ENCODE data around the gene BEST2. TPM values are rescaled to one million over a fixed set of nuclear protein-coding genes. Genes with fewer than 3 reads are reported as not detected.

The BEST2 gene
- total RNA-seq, 1 donor from 2014 or later = not detected

- DNase-seq (no peak), ATAC-seq (ENCODE audit: low read depth) (no peak)
- Mint-ChIP-seq H3K9me3 (no peaks in the 10 kb centered on the region), H3K4me1 (peaks cover 5% of the 10 kb centered on the region), H3K36me3 (ENCODE audit: low read depth) (peaks cover 12% of the 10 kb centered on the region), H3K4me3 (no peak overlapping the region), H3K27ac (no peak overlapping the region), H3K27me3 (peaks cover 26% of the 10 kb centered on the region)
- TF ChIP-seq CTCF (IDR thresholded peaks at IDR 0.05) = no peak
- ChIA-PET POLR2A (interaction anchor here (1.0 kb wide), 1 partner anchor 37 kb away, joined by 3 read pairs; no protein-coding TSS in a partner anchor), CTCF (interaction anchor here (2.1 kb wide), 1 partner anchor 11 kb away, joined by 4 read pairs; no protein-coding TSS in a partner anchor)
- intact Hi-C loops (cut with micrococcal nuclease) = no loop called here
These were observed 628 bp downstream of the BEST2 start for GRCh38 chr19:12752056-12752781.

- Mint-ChIP-seq H3K27ac (no peak overlapping the region), H3K27me3 (peaks cover 30% of the 10 kb centered on the region), H3K9me3 (no peaks in the 10 kb centered on the region), H3K4me3 (no peak overlapping the region), H3K4me1 (peaks cover 10% of the 10 kb centered on the region), H3K36me3 (ENCODE audit: low read depth) (no peaks in the 10 kb centered on the region)
- ATAC-seq (ENCODE audit: low read depth) = no peak
- TF ChIP-seq CTCF (IDR thresholded peaks at IDR 0.05) = no peak
- intact Hi-C loops (cut with micrococcal nuclease) = no loop called here
- ChIA-PET POLR2A (no interaction called here), CTCF (interaction anchor here (0.7 to 1.3 kb wide), 2 partner anchors 38 to 40 kb away, joined by 4 read pairs; no protein-coding TSS in a partner anchor)
- no peak for DNase-seq
These were observed 3.0 kb downstream of the BEST2 start for GRCh38 chr19:12754465-12755196.

GRCh38 chr19:12756150-12756883 is 4.7 kb downstream of the BEST2 start:
- Mint-ChIP-seq H3K36me3 (ENCODE audit: low read depth) (no peaks in the 10 kb centered on the region), H3K4me1 (peaks cover 10% of the 10 kb centered on the region), H3K27me3 (peaks cover 27% of the 10 kb centered on the region), H3K9me3 (no peaks in the 10 kb centered on the region), H3K4me3 (no peak overlapping the region), H3K27ac (no peak overlapping the region)
- CTCF ChIA-PET = interaction anchor here (0.9 to 1.0 kb wide), 2 partner anchors 22 to 29 kb away, joined by 3 read pairs; partner anchors contain the start of gene TRIR
- no peak for TF ChIP-seq CTCF (IDR thresholded peaks at IDR 0.05)
- intact Hi-C loops (cut with micrococcal nuclease) = no loop called here
- DNase-seq (no peak), ATAC-seq (ENCODE audit: low read depth) (no peak)
- POLR2A ChIA-PET = interaction anchor here (0.6 kb wide), 1 partner anchor 41 kb away, joined by 5 read pairs; no protein-coding TSS in a partner anchor

GRCh38 chr19:12757544-12758274 is 6.1 kb downstream of the BEST2 start:
- peak; percentile 69 for DNase-seq
- peak; percentile 75 for ATAC-seq (ENCODE audit: low read depth)
- H3K36me3 Mint-ChIP-seq (ENCODE audit: low read depth) = no peaks in the 10 kb centered on the region
- TF ChIP-seq CTCF (IDR thresholded peaks at IDR 0.05) = peak; percentile 70
- intact Hi-C loops (cut with micrococcal nuclease) = loop anchor here (1.0 kb wide), 2 partner anchors 40 to 193 kb away; no protein-coding TSS in a partner anchor
- ChIA-PET CTCF (interaction anchor here (0.7 to 13.6 kb wide), 16 partner anchors 8 to 90 kb away, joined by 3 to 280 read pairs (median 4); partner anchors contain the start of genes JUNB and TRIR), POLR2A (interaction anchor here (0.5 to 1.4 kb wide), 7 partner anchors 16 to 137 kb away, joined by 3 to 6 read pairs (median 4); partner anchors contain the start of gene TRIR)
- H3K27me3 Mint-ChIP-seq = peaks cover 22% of the 10 kb centered on the region
- no peaks in the 10 kb centered on the region for H3K9me3 Mint-ChIP-seq
- H3K4me1 Mint-ChIP-seq = peaks cover 10% of the 10 kb centered on the region
- no peak overlapping the region for H3K27ac Mint-ChIP-seq
- no peak overlapping the region for H3K4me3 Mint-ChIP-seq
